Measurements from ENCODE around the gene DRD5. TPM values are rescaled to one million over a fixed set of nuclear protein-coding genes. Genes with fewer than 3 reads are reported as not detected.

Gene DRD5
- total and polyA plus RNA-seq, 9 of the 15 experiments (the other 6 are each of a cell fraction or from before 2014, with no cell fraction given), result not detected

DNA sequence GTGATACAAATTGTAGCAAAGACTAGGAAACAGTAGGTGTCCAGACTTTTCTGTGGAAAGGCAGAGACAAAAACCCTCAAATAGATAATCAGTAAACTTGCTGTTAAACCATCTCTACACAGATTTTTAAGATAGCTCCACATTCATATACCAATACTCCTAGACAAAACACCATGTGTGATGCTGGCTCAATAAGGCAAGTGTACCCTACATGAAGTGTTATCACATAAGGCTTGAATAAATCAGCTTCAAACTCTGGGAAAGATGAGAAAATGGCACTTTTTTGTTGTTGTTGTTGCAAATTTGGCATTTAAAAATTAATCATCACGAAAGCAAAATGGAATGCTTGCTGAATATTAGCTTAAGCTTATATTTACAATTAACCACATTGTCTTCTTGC is 45.1 kb downstream of the DRD5 start:
- Histone ChIP-seq H3K27ac (ENCODE audit: extremely low read depth, low read depth, low read length) (no peak overlapping the region), H3K4me2 (ENCODE audit: insufficient read depth, low read length) (no peak overlapping the region), H3K9me1 (ENCODE audit: control insufficient read depth, insufficient read depth, low read length) (no peaks in the 10 kb centered on the region), H3K27me3 (ENCODE audit: control insufficient read depth in 2 of 2, insufficient read depth in 2 of 2, low read length in 2 of 2) (no peaks in the 10 kb centered on the region; a peak in 1 of 5 replicates), H4K20me1 (replicated peaks; ENCODE audit: control insufficient read depth, insufficient read depth, low read length) (no peaks in the 10 kb centered on the region), H3K4me3 (no peak overlapping the region), H3K79me2 (ENCODE audit: control insufficient read depth, insufficient read depth, low read length) (no peaks in the 10 kb centered on the region), H3K4me1 (replicated peaks in 1 of 2; ENCODE audit: control insufficient read depth in 2 of 2, insufficient read depth in 2 of 2, low read length in 2 of 2) (no peaks in the 10 kb centered on the region), H3K36me3 (ENCODE audit: control insufficient read depth, insufficient read depth, low read length) (no peaks in the 10 kb centered on the region), H3K9me3 (replicated peaks; ENCODE audit: control insufficient read depth, insufficient read depth, low read depth, low read length) (no peaks in the 10 kb centered on the region), H3K9ac (ENCODE audit: insufficient read depth in 1 of 2, low read depth in 2 of 2, low read length in 2 of 2) (no peak overlapping the region), H2AFZ (ENCODE audit: low read depth, low read length) (no peak overlapping the region)
- CTCF ChIA-PET (ENCODE audit: low intra/inter-chr PET ratio), result no interaction called here
- WGBS (ENCODE audit: insufficient coverage, low coverage, missing lambda C conversion rate), result 0% methylated on average over 1 of the region's 1 CpG
- DNase-seq (ENCODE audit: extremely low read depth in 1 of 4, low spot score in 3 of 4) (no peak), FAIRE-seq (no peak), ATAC-seq (no peak)
- BruUV-seq (replicated peaks), result no TSS peak
- intact Hi-C loops (cut with micrococcal nuclease), result no loop called here
- POLR2A ChIA-PET, result no interaction called here
- in situ Hi-C loops (cut with MboI), result no loop called here
- TF ChIP-seq RBFOX2 (IDR thresholded peaks at IDR 0.05; ENCODE audit: low read depth, low read length) (no peak), POLR2AphosphoS2 (IDR thresholded peaks at IDR 0.05; ENCODE audit: low read length) (no peak), SIRT6 (IDR thresholded peaks at IDR 0.05; ENCODE audit: low read depth, low read length) (no peak), ZNF165 (CRISPR knock-in tag; IDR thresholded peaks at IDR 0.05; ENCODE audit: borderline replicate concordance) (no peak), LEF1 (IDR thresholded peaks at IDR 0.05) (no peak), MCM7 (IDR thresholded peaks at IDR 0.05) (no peak), EZH2 (IDR thresholded peaks at IDR 0.05; ENCODE audit: borderline replicate concordance, low read depth, low read length) (no peak), HNRNPH1 (optimal IDR thresholded peaks at IDR 0.05; ENCODE audit: low read depth, low read length) (no peak), ILF3 (IDR thresholded peaks at IDR 0.05; ENCODE audit: borderline replicate concordance) (no peak), CBX8 (IDR thresholded peaks at IDR 0.05; ENCODE audit: borderline replicate concordance, extremely low read depth, low read depth, low read length, poor library complexity, severe bottlenecking) (no peak), MCM2 (IDR thresholded peaks at IDR 0.05; ENCODE audit: low read depth) (no peak), ZNF133 (CRISPR knock-in tag; IDR thresholded peaks at IDR 0.05) (no peak), HSF4 (CRISPR knock-in tag; IDR thresholded peaks at IDR 0.05; ENCODE audit: borderline replicate concordance) (no peak)
- TF ChIP-seq, protein P1, sequence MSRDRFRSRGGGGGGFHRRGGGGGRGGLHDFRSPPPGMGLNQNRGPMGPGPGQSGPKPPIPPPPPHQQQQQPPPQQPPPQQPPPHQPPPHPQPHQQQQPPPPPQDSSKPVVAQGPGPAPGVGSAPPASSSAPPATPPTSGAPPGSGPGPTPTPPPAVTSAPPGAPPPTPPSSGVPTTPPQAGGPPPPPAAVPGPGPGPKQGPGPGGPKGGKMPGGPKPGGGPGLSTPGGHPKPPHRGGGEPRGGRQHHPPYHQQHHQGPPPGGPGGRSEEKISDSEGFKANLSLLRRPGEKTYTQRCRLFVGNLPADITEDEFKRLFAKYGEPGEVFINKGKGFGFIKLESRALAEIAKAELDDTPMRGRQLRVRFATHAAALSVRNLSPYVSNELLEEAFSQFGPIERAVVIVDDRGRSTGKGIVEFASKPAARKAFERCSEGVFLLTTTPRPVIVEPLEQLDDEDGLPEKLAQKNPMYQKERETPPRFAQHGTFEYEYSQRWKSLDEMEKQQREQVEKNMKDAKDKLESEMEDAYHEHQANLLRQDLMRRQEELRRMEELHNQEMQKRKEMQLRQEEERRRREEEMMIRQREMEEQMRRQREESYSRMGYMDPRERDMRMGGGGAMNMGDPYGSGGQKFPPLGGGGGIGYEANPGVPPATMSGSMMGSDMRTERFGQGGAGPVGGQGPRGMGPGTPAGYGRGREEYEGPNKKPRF (IDR thresholded peaks at IDR 0.05; ENCODE audit: low read depth, low read length), result no peak
- TF ChIP-seq, protein P2, sequence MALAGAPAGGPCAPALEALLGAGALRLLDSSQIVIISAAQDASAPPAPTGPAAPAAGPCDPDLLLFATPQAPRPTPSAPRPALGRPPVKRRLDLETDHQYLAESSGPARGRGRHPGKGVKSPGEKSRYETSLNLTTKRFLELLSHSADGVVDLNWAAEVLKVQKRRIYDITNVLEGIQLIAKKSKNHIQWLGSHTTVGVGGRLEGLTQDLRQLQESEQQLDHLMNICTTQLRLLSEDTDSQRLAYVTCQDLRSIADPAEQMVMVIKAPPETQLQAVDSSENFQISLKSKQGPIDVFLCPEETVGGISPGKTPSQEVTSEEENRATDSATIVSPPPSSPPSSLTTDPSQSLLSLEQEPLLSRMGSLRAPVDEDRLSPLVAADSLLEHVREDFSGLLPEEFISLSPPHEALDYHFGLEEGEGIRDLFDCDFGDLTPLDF (CRISPR knock-in tag; IDR thresholded peaks at IDR 0.05), result no peak
- TF ChIP-seq, protein P3, sequence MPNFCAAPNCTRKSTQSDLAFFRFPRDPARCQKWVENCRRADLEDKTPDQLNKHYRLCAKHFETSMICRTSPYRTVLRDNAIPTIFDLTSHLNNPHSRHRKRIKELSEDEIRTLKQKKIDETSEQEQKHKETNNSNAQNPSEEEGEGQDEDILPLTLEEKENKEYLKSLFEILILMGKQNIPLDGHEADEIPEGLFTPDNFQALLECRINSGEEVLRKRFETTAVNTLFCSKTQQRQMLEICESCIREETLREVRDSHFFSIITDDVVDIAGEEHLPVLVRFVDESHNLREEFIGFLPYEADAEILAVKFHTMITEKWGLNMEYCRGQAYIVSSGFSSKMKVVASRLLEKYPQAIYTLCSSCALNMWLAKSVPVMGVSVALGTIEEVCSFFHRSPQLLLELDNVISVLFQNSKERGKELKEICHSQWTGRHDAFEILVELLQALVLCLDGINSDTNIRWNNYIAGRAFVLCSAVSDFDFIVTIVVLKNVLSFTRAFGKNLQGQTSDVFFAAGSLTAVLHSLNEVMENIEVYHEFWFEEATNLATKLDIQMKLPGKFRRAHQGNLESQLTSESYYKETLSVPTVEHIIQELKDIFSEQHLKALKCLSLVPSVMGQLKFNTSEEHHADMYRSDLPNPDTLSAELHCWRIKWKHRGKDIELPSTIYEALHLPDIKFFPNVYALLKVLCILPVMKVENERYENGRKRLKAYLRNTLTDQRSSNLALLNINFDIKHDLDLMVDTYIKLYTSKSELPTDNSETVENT (CRISPR knock-in tag; IDR thresholded peaks at IDR 0.05), result no peak
- TF ChIP-seq, protein P4, sequence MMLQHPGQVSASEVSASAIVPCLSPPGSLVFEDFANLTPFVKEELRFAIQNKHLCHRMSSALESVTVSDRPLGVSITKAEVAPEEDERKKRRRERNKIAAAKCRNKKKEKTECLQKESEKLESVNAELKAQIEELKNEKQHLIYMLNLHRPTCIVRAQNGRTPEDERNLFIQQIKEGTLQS (IDR thresholded peaks at IDR 0.05), result no peak
- TF ChIP-seq, protein P4 (CRISPR knock-in tag; conservative IDR thresholded peaks at IDR 0.05), result no peak
